GM19463 (cell line): ENCODE data around the gene BARX2.

Experiments
- ATAC-seq: cut with Tn5 transposase; IDR thresholded peaks from one replicate; pipeline ENCODE4 v1.9.1; 2021; ENCODE audit warnings: mild to moderate bottlenecking, moderate library complexity; ENCODE audit not compliant: unreplicated experiment

Gene BARX2

GRCh38 chr11:129373489-129373953 is 2.1 kb upstream of the BARX2 start:
- ATAC-seq = no peak

DNA sequence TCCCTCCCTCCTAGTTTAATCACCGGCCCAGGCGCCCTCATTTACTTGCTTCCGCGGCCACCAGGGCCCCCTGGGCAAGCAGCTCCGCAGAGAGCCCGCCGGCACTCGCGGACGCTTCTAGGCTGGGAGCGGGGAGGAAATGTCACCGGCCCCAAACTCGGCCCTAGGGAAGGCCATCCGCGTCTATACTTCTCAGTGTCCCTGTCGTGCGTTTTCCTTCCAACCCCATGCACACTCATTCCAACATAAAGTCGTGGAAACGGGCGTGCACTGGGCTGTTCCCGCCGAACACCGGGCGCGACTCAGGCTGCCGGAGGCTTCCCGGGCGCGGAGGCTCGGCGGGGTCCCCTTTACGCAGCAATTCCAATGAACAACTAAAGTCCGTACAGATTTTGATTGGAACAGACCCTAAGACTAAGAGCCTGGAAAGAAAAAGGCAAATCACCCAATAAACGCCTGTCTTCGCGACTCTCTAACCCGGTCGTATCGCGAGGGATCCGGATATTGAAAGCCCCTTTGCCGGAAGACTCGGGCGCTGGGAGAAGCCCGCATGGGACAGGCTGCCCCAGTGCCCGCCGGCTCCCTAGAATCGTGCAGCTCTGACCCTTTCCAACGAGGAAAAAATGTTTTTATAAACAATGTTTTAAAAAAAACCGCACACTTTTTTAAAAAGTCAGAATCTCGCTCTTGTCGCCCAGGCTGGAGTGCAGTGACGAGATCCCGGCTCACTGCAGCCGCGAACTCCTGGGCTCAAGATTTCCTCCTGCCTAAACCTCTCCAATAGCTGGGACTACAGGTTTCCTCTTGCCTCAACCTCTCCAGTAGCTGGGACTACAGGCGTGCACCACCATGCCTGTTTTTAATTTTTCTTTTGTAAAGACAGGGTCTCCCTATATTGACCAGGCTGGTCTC is 1.3 kb upstream of the BARX2 start:
- no peak for ATAC-seq

- no peak for ATAC-seq
These were observed 476 bp upstream of the BARX2 start for GRCh38 chr11:129374993-129375750.

DNA sequence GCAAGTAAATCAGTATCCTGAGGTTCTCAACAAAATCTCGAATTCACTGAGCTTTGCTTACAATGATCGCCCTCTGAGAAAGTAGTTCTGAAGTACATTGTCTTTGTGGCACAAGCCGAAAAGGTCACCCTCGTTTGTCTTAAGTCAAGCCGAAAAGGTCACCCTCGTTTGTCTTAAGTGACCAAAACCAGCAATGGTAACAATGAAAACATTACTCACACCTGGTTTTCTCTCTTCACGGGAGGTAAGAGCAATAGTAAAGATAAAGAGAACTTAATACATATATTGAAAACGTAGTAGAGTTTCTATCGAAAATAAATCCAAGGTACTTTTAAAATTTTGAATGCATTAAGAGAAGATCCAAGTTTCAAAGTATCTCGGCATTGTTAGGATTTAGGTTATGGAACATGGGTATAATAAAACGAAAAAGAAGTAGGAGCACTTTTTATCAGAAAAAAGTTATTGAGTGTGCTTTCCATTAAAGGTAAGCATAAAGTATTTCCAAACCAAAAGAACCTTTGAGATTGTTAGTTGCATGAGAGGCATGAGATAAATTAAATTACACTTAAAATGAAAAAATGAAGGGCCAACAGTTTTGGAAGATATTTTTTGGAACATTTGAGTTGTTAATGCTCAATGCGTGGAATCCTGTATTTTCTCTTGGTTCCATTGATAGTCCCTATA is 1.2 kb downstream of the BARX2 start:
- no peak for ATAC-seq

DNA sequence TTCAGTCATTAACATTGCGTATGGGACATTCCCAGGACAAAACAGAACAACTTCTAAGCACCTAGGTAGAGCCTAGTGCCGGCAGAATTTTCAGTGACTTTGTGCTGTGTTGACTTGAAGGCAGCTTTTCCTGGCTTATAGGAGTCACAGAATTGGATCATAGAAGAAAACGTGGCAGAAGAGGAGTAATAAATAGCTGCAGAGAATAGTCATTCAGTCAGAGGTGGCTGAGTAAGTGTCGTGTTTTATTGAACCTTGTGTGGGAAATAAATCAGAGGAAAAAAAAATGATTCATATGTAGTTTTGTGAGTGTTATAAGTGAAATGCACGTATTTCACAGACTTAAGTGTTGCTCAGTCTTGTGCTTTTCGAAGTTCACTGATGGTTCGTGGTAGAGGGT is 2.1 kb downstream of the BARX2 start:
- no peak for ATAC-seq

GRCh38 chr11:129380413-129380812 is 4.8 kb downstream of the BARX2 start:
- no peak for ATAC-seq

DNA sequence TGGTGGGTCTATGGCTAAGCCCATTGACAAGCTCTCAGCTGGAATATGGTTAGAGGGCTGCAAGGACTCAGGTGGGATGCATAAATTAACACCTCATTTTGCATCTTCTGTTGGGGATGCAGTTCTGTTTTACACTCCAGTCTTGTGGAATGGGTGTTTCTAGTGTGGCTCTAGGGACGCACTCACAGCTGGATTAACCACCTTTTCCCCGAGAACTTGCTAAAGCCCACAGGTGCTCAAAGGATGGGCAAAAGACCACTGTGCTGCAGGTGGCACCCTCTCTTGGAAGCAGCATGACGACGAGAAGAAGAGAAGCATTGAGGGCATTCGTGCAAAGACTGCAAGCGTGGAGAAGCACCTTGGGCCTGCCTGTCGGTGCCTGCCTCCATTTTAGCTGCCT is 6.9 kb downstream of the BARX2 start:
- no peak for ATAC-seq

- ATAC-seq = no peak
These were observed 7.4 kb downstream of the BARX2 start for GRCh38 chr11:129383060-129383459.

DNA sequence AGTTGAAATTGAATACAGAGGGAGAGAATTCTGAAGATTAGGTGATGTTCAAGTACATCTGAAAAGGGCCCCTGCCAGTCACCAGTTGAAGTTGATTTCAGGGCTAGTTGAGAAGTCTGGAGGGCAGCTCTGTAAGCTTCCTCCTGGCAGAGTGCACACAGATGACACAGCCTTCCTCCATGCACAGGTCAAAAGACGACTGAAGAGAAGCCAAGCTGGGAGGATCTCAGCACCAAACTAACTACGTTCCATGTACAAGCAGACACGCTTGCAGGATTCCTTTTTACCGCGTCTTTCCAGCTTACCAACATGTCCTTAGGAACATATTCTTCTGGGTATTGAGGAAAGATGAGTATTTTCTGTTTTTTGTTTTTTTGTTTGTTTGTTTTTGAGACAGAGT is 7.9 kb downstream of the BARX2 start:
- ATAC-seq = no peak

DNA sequence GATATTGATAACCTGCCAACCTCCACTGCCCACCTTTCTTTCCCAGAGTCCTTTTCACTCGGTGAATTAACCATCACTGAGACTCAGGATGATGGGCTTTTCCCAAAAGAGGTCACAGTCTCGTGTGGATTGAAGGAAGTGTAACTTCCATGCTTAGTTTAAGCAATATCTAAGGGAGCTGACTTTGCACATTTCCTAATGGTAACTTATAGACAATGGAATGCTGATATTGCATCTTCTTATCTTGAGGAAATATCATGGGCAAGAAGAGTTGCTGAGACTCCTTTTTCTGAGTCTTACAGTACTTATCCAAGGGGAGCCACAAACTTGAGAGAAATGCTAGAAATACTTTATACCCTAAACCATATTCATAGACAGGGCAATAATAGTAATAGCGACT is 8.8 kb downstream of the BARX2 start:
- no peak for ATAC-seq

DNA sequence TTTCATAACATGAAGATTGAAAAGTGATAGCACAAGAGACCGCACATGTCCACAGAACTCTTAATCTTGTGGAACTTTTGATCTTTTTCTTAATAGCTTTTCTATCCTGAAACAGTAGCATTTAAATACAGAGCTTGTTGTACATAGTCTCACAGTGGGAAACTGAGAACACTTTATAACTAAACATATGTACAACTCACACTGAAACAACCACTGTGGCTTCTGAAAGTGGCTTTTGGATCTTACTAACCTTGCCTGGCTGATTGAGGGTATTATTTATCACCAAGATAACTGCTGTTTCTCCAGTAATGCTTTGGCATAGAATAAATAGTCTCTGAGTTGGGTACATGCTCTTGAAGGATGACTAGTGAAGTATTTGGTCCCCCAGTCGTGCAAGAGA is 10.2 kb downstream of the BARX2 start:
- ATAC-seq = no peak

- no peak for ATAC-seq
These were observed 11.2 kb downstream of the BARX2 start for GRCh38 chr11:129386795-129387397.

- no peak for ATAC-seq
These were observed 11.8 kb downstream of the BARX2 start for GRCh38 chr11:129387434-129387833.

- ATAC-seq = no peak
These were observed 13.2 kb downstream of the BARX2 start for GRCh38 chr11:129388824-129389223.

DNA sequence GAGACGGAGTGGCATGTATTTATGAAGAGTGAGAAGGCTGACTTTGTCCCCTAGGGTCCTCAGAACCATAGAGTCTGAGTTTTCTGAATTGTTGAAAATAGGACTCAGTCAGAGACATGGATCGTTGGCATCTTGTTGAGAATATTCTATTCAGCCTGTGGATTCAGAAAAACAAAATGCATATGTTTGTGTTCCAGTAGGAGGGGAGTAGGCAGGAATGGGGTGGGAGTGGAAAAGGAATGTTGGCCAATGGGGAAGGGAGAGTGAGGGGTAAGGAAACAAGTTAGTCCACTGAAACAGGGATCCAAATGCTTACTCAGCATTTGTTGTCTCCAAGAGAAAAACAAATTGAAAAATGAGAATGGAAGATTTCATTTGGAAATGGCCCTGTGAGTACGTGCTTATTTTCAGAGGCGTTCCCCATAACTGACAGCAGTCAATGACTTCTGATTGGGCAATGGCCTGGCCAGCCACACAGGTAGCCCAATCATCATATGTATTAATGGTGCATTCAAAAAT is 14.7 kb downstream of the BARX2 start:
- ATAC-seq = no peak

DNA sequence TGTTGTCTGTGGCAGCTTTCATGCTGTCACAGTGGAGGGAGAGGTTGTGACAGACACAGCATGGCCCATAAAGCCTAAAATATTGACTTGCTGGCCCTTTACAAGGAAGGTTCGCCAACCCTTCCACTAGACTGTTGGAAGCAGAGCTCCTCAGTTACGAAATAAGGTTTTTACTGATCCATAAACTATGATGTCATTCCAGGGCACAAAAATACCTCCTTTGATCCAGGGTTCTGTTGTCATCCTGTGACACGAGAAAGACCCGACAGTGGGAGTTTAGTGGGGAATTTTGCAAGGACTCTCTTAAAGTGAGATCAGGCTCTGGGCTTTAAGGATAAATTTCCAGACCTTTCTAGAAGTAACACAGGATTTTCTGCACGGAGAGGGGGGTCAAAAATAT is 15.7 kb downstream of the BARX2 start:
- no peak for ATAC-seq

- no peak for ATAC-seq
These were observed 16.2 kb downstream of the BARX2 start for GRCh38 chr11:129391821-129392220.

DNA sequence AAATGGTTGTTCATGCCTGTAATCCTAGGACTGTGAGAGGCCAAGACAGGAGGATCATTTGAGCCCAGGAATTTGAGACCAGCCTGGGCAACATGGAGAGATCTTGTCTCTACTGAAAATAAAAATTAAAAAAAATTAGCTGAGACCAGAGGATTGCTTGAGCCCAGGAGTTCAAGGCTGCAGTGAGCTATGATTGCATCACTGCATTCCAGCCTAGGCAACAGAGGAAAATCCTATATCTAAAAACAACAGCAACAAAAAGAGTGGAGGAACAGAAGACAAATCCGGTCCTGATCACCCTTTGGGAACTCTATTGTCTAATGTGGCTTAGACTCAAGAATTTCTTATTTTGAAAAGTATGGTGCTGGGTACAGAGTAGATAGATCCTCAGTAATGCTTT is 17.3 kb downstream of the BARX2 start:
- ATAC-seq = no peak

GRCh38 chr11:129394709-129395108 is 19.1 kb downstream of the BARX2 start:
- no peak for ATAC-seq

DNA sequence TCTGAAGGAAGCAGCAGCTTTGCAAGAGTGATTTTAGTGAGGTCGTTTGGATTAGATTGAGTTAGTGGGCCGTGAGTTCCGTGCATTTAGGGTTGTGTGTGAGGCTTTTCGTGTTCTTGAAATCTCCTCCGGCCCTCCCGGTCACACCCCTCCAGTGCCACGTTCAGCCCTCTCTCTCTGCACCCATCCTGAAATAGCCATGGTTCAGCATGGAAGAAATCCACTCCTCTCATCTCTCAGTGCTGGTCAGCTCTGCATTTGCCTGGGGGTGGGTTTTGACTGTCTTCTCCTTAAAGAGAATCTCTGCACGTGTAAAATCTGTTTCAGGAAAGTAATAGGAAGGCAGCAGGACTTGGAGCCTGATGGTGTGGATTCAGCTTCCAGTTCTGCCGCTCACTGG is 19.8 kb downstream of the BARX2 start:
- no peak for ATAC-seq

GRCh38 chr11:129395883-129396282 is 20.2 kb downstream of the BARX2 start:
- no peak for ATAC-seq
